Mucosa of descending colon (tissue), 3 donors: ENCODE measurements around the gene TFAP2A. TPM values are rescaled to one million over a fixed set of nuclear protein-coding genes. Genes with fewer than 3 reads are reported as not detected.

Experiments
- ATAC-seq: fragments of 200-7000 bp; cut with Tn5 transposase; one replicate; pipeline ENCODE4 v1.9.1; 2020; ENCODE audit warnings: mild to moderate bottlenecking, moderate library complexity
- DNase-seq, 3 donors: peaks; one replicate each; pipeline ENCODE4 v3.0.0-alpha.2; 2020
- H3K36me3 ChIP-seq: fragments of 200-600 bp; one replicate; pipeline ENCODE4 v1.8.0; 2021; ENCODE audit warnings: low read depth, mild to moderate bottlenecking
- H3K4me1 ChIP-seq: fragments of 200-600 bp; one replicate; pipeline ENCODE4 v1.8.0; 2021; ENCODE audit warnings: low read depth, mild to moderate bottlenecking
- H3K4me3 ChIP-seq: fragments of 200-600 bp; one replicate; pipeline ENCODE4 v1.8.0; 2021; ENCODE audit warnings: mild to moderate bottlenecking
- H3K9me3 ChIP-seq: fragments of 200-600 bp; one replicate; pipeline ENCODE4 v1.8.0; 2021; ENCODE audit warnings: mild to moderate bottlenecking
- CTCF ChIP-seq: fragments of 200-600 bp; IDR thresholded peaks from one replicate; pipeline ENCODE4 v1.8.0; 2022; ENCODE audit warnings: antibody characterized with exemption, mild to moderate bottlenecking
- intact Hi-C, 2 donors: fragments of 100-400 bp; cut with DNase I in 1 of 2; cut with micrococcal nuclease in 1 of 2; formaldehyde crosslinking; loops; one replicate each; pipeline versions ENCODE4 v1.11.0 to v1.11.1; 2022; cut with DNase I, micrococcal nuclease
- total RNA-seq, 3 donors: library from RNA; stranded (reverse); fragmentation: NEBNext Ultra II Directional in 2 of 3; extraction: Animal tissue kit (Norgen Biotek cat#: 25700) in 2 of 3; gene quantifications; one replicate each; pipeline versions ENCODE4 v1.2.1 to v1.2.4, GENCODE V29; 2021 to 2023
- donor health status: DM: no; HTN: no; CAD: no; lungs with moderate emphysema.
- donor health status: DM: no; HTN: no; CAD: no.
- donor health status: DM: no; HTN: yes; CAD: no.

Gene TFAP2A
- total RNA-seq, 3 donors from 2014 or later, result 0.09 to 0.98 (median 0.53) TPM

GRCh38 chr6:10361428-10361827, 53.4 kb downstream of the TFAP2A start:
- TF ChIP-seq CTCF, result no peak
- intact Hi-C loops, result no loop called here
- H3K4me1 ChIP-seq, result no peaks in the 10 kb centered on the region
- H3K4me3 ChIP-seq, result no peak overlapping the region
- no peaks in the 10 kb centered on the region for H3K36me3 ChIP-seq
- H3K9me3 ChIP-seq, result no peaks in the 10 kb centered on the region
- no peak for DNase-seq
- no peak for ATAC-seq

GRCh38 chr6:10359581-10359980, 55.3 kb downstream of the TFAP2A start:
- no peak for DNase-seq
- no peaks in the 10 kb centered on the region for H3K36me3 ChIP-seq
- H3K4me3 ChIP-seq, result no peak overlapping the region
- no peaks in the 10 kb centered on the region for H3K4me1 ChIP-seq
- intact Hi-C loops, result no loop called here
- TF ChIP-seq CTCF, result no peak
- ATAC-seq, result no peak
- H3K9me3 ChIP-seq, result no peaks in the 10 kb centered on the region

GRCh38 chr6:10355115-10355702, 59.7 kb downstream of the TFAP2A start:
- H3K4me3 ChIP-seq, result no peak overlapping the region
- no peaks in the 10 kb centered on the region for H3K4me1 ChIP-seq
- no peak for TF ChIP-seq CTCF
- intact Hi-C loops, result no loop called here
- DNase-seq (no peak), ATAC-seq (peak; percentile 53)
- H3K9me3 ChIP-seq, result no peaks in the 10 kb centered on the region
- no peaks in the 10 kb centered on the region for H3K36me3 ChIP-seq

- no peaks in the 10 kb centered on the region for H3K4me1 ChIP-seq
- TF ChIP-seq CTCF, result no peak
- no peak overlapping the region for H3K4me3 ChIP-seq
- H3K36me3 ChIP-seq, result no peaks in the 10 kb centered on the region
- no peaks in the 10 kb centered on the region for H3K9me3 ChIP-seq
- DNase-seq, result no peak
- no peak for ATAC-seq
- intact Hi-C loops, result no loop called here
Measured at GRCh38 chr6:10351791-10352190, 63.1 kb downstream of the TFAP2A start.

- ATAC-seq, result no peak
- intact Hi-C loops, result no loop called here
Measured at GRCh38 chr6:10350720-10351119, 64.2 kb downstream of the TFAP2A start.

More at GRCh38 chr6:10350720-10351119, 64.2 kb downstream of the TFAP2A start:
- no peaks in the 10 kb centered on the region for H3K36me3 ChIP-seq
- H3K4me3 ChIP-seq, result no peak overlapping the region
- H3K9me3 ChIP-seq, result no peaks in the 10 kb centered on the region
- no peak for TF ChIP-seq CTCF
- no peaks in the 10 kb centered on the region for H3K4me1 ChIP-seq
- DNase-seq, result no peak
